NT2/D1 (cell line): ENCODE results near the gene OSCAR.

ENCODE experiments used
- YY1 ChIP-seq: IDR thresholded peaks from 2 replicates; pipeline ENCODE4 v1.6.1; 2011; ENCODE audit not compliant: insufficient read length, insufficient read depth
- ZNF274 ChIP-seq: IDR thresholded peaks from 2 replicates; pipeline ENCODE4 v1.6.1; 2011; ENCODE audit warnings: mild to moderate bottlenecking, low read depth, low read length

DNA sequence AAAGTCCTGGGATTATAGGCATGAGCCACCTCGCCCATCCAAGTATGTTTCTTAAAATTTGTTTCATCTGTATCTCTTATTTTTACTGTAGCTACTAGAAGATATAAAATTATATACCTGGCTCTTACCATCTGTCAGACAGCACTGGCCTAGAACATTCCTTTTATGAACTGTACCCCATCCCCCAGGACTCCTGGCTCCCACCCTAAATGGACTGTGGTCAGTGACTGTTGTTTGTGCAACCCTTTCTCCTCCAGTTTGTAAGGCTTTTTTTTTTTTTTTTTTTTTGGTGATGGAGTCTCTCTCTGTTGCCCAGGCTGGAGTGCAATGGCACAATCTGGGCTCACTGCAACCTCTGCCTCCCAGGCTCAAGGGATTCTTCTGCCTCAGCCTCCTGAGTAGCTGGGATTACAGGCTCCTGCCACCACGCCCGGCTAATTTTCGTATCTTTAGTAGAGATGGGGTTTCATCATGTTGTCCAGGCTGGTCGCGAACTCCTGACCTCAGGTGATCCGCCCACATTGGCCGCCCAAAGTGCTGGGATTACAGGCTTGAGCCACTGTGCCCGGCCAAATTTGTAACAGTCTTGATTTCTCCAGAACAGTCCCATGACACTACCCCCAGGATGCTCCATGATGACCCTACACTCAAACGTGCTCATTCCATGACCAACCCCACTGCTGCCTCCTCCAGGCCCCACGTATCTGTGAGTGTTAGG lies 4.6 kb upstream of the OSCAR start:
- TF ChIP-seq YY1 (no peak), ZNF274 (no peak)
